Gastroesophageal sphincter (tissue), 3 donors: ENCODE data around the gene CLEC18A.

ENCODE experiments used
- EP300 ChIP-seq: sonication (generic); formaldehyde crosslinking; IDR thresholded peaks from one replicate; pipeline ENCODE4 v1.6.1; 2017; ENCODE audit warnings: antibody characterized with exemption, mild to moderate bottlenecking
- POLR2A ChIP-seq, 2 donors: fragments of 450-650 bp; IDR thresholded peaks; one replicate each; pipeline ENCODE4 v1.6.1; 2017; ENCODE audit warnings: antibody characterized with exemption in 2 of 2, mild to moderate bottlenecking in 2 of 2, moderate library complexity in 1 of 2
- POLR2AphosphoS5 ChIP-seq: sonication (generic); formaldehyde crosslinking; IDR thresholded peaks from one replicate; pipeline ENCODE4 v1.6.1; 2017; ENCODE audit warnings: antibody characterized with exemption
- TF ChIP-seq, protein P1 (sequence below), 4 experiments: fragments of 200-600 bp in 2 of 4; fragments of 450-650 bp in 2 of 4; sonication (generic) in 1 of 4; IDR thresholded peaks; one replicate each; pipeline ENCODE4 v1.5.1; 2017 to 2019; ENCODE audit warnings: antibody characterized with exemption in 4 of 4, mild to moderate bottlenecking in 2 of 4, moderate library complexity in 2 of 4

DNA sequence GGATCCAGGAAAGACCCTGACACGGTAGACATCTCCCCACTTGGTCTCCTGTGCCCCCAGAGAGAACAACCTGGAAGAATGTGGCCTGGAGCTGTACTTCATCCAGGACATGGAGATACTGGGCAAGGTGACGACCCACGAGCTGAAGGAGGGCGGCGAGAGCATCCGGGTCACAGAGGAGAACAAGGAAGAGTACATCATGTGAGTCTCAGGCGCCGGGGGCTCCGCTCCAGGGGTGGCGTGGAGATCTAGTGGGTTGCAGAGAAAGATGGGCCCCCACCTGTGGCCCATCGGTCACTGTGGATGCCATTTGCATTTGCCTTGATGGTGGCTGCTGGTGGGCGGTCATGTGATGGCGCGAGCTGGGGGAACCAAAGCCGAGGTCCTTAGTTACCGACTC, 14.9 kb upstream of the CLEC18A start:
- TF ChIP-seq, protein P1, sequence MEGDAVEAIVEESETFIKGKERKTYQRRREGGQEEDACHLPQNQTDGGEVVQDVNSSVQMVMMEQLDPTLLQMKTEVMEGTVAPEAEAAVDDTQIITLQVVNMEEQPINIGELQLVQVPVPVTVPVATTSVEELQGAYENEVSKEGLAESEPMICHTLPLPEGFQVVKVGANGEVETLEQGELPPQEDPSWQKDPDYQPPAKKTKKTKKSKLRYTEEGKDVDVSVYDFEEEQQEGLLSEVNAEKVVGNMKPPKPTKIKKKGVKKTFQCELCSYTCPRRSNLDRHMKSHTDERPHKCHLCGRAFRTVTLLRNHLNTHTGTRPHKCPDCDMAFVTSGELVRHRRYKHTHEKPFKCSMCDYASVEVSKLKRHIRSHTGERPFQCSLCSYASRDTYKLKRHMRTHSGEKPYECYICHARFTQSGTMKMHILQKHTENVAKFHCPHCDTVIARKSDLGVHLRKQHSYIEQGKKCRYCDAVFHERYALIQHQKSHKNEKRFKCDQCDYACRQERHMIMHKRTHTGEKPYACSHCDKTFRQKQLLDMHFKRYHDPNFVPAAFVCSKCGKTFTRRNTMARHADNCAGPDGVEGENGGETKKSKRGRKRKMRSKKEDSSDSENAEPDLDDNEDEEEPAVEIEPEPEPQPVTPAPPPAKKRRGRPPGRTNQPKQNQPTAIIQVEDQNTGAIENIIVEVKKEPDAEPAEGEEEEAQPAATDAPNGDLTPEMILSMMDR (IDR thresholded peaks at IDR 0.05), result no peak
- TF ChIP-seq EP300 (no peak), POLR2A (IDR thresholded peaks at IDR 0.05) (no peak), POLR2AphosphoS5 (no peak)
